Myocyte (in vitro differentiated cells): ENCODE results near the gene LGR6. TPM values are rescaled to one million over a fixed set of nuclear protein-coding genes. Genes with fewer than 3 reads are reported as not detected.
"Not testable (repeated sequence)": the region's sequence is repeated elsewhere in the genome, so short reads cannot be mapped to it uniquely, and the experiment has no call there.

Experiments used
- DNase-seq: peaks from one replicate; pipeline ENCODE4 v3.0.0-alpha.2; 2012; ENCODE audit warnings: low read depth
- polyA plus RNA-seq: library from polyadenylated mRNA; unstranded; fragments of >200 nt; gene quantifications from one replicate; pipeline ENCODE4 v1.2.1, GENCODE V29; 2012; ENCODE audit warnings: missing spikeins
- total RNA-seq: library from RNA; depleted of rRNA; stranded (reverse); fragments of >200 nt; gene quantifications from 2 replicates; pipeline ENCODE4 v1.2.3, GENCODE V29; 2014

LGR6 gene
- total RNA-seq: 0.53 and 0.78 TPM in 2 replicates
- 0.26 TPM for polyA plus RNA-seq

- no peak for DNase-seq
Observed at GRCh38 chr1:202193614-202194327, at the start of gene LGR6. Gene LGR6, plus strand, starts transcription at chr1:202193799. Its CDS starts 191 bp downstream, at chr1:202193990.

GRCh38 chr1:202144402-202145067 lies 49.1 kb upstream of the LGR6 start, which contains the start of gene ARL8A:
Gene ARL8A, minus strand, starts transcription at chr1:202144737. Its CDS starts 165 bp downstream, at chr1:202144572.
- peak; percentile 52 for DNase-seq

- no peak for DNase-seq
Observed at GRCh38 chr1:202145068-202145743, 48.4 kb upstream of the LGR6 start.

GRCh38 chr1:202145744-202146140 lies 47.9 kb upstream of the LGR6 start:
- not testable (repeated sequence) for DNase-seq

GRCh38 chr1:202146279-202146678 lies 47.3 kb upstream of the LGR6 start:
- no peak for DNase-seq

GRCh38 chr1:202146993-202147392 lies 46.6 kb upstream of the LGR6 start:
- no peak for DNase-seq

- no peak for DNase-seq
Observed at GRCh38 chr1:202148391-202148790, 45.2 kb upstream of the LGR6 start.

- DNase-seq: no peak
Observed at GRCh38 chr1:202149566-202149965, 44.0 kb upstream of the LGR6 start.

- DNase-seq: no peak
Observed at GRCh38 chr1:202150187-202150586, 43.4 kb upstream of the LGR6 start.

- no peak for DNase-seq
Observed at GRCh38 chr1:202150602-202151001, 43.0 kb upstream of the LGR6 start.

GRCh38 chr1:202151045-202151444 lies 42.6 kb upstream of the LGR6 start:
- DNase-seq: no peak

GRCh38 chr1:202152399-202152798 lies 41.2 kb upstream of the LGR6 start:
- DNase-seq: no peak

GRCh38 chr1:202153284-202153683 lies 40.3 kb upstream of the LGR6 start:
- no peak for DNase-seq

GRCh38 chr1:202154148-202154765 lies 39.3 kb upstream of the LGR6 start:
- no peak for DNase-seq

- peak; percentile 76 for DNase-seq
Observed at GRCh38 chr1:202154766-202155477, 38.7 kb upstream of the LGR6 start.

- DNase-seq: peak; percentile 39
Observed at GRCh38 chr1:202155478-202156021, 38.0 kb upstream of the LGR6 start.

GRCh38 chr1:202156590-202156989 lies 37.0 kb upstream of the LGR6 start:
- no peak for DNase-seq

GRCh38 chr1:202157945-202158344 lies 35.7 kb upstream of the LGR6 start:
- no peak for DNase-seq

- DNase-seq: no peak
Observed at GRCh38 chr1:202158810-202159533, 34.6 kb upstream of the LGR6 start.
